ENCODE data around the gene GPC6. TPM values are rescaled to one million over a fixed set of nuclear protein-coding genes. Genes with fewer than 3 reads are reported as not detected.
A peak's percentile ranks its signal among the peaks of the same experiment; 100 is the strongest.
"Not testable (repeated sequence)": the region's sequence is repeated elsewhere in the genome, so short reads cannot be mapped to it uniquely, and the experiment has no call there.

The GPC6 gene
- total RNA-seq, 1 donor from 2014 or later, result 18.7 TPM

- no peak overlapping the region for H3K4me3 ChIP-seq (ENCODE audit: low read depth, low read length)
- TF ChIP-seq CTCF (conservative IDR thresholded peaks at IDR 0.05; ENCODE audit: low read depth, low read length), result no peak
- DNase-seq (ENCODE audit: low read depth), result peak; percentile 96
Measured at GRCh38 chr13:93309886-93310523, 83.4 kb downstream of the GPC6 start.

- TF ChIP-seq CTCF (conservative IDR thresholded peaks at IDR 0.05; ENCODE audit: low read depth, low read length), result no peak
- no peak for DNase-seq (ENCODE audit: low read depth)
- no peak overlapping the region for H3K4me3 ChIP-seq (ENCODE audit: low read depth, low read length)
Measured at GRCh38 chr13:93316841-93317240, 90.2 kb downstream of the GPC6 start.

- H3K4me3 ChIP-seq (ENCODE audit: low read depth, low read length), result no peak overlapping the region
- no peak for TF ChIP-seq CTCF (conservative IDR thresholded peaks at IDR 0.05; ENCODE audit: low read depth, low read length)
- no peak for DNase-seq (ENCODE audit: low read depth)
Measured at GRCh38 chr13:93318534-93319254, 92.1 kb downstream of the GPC6 start.

- H3K4me3 ChIP-seq (ENCODE audit: low read depth, low read length), result no peak overlapping the region
- no peak for DNase-seq (ENCODE audit: low read depth)
- no peak for TF ChIP-seq CTCF (conservative IDR thresholded peaks at IDR 0.05; ENCODE audit: low read depth, low read length)
Measured at GRCh38 chr13:93320942-93321341, 94.3 kb downstream of the GPC6 start.

GRCh38 chr13:93323880-93324279, 97.3 kb downstream of the GPC6 start:
- not testable (repeated sequence) for DNase-seq (ENCODE audit: low read depth); H3K4me3 ChIP-seq (ENCODE audit: low read depth, low read length)

GRCh38 chr13:93325303-93326233, 99.0 kb downstream of the GPC6 start:
- no peak overlapping the region for H3K4me3 ChIP-seq (ENCODE audit: low read depth, low read length)
- TF ChIP-seq CTCF (conservative IDR thresholded peaks at IDR 0.05; ENCODE audit: low read depth, low read length), result no peak
- DNase-seq (ENCODE audit: low read depth), result no peak

GRCh38 chr13:93326234-93326811, 99.7 kb downstream of the GPC6 start:
- DNase-seq (ENCODE audit: low read depth), result no peak
- TF ChIP-seq CTCF (conservative IDR thresholded peaks at IDR 0.05; ENCODE audit: low read depth, low read length), result no peak
- no peak overlapping the region for H3K4me3 ChIP-seq (ENCODE audit: low read depth, low read length)

Data from epithelial cell of proximal tubule (primary cell).